Esophagus (tissue), 2 donors: ENCODE data around the gene HOXD10. TPM values are rescaled to one million over a fixed set of nuclear protein-coding genes. Genes with fewer than 3 reads are reported as not detected.

ENCODE experiments used
- H3K27ac ChIP-seq, 2 donors: one replicate each; pipeline ENCODE4 v1.5.1; 2013; ENCODE audit warnings: low read depth in 2 of 2, mild to moderate bottlenecking in 2 of 2, inconsistent platforms in 1 of 2, low read length in 1 of 2, moderate library complexity in 1 of 2
- H3K27me3 ChIP-seq, 2 donors: one replicate each; pipeline ENCODE4 v1.6.1; 2013; ENCODE audit warnings: low read length in 2 of 2, control low read depth in 1 of 2, mild to moderate bottlenecking in 1 of 2; ENCODE audit not compliant: insufficient read depth in 2 of 2, control insufficient read depth in 1 of 2
- H3K36me3 ChIP-seq, 2 donors: one replicate each; pipeline ENCODE4 v1.6.1; 2013; ENCODE audit warnings: low read length in 1 of 2; ENCODE audit not compliant: control insufficient read depth in 2 of 2, insufficient read depth in 2 of 2
- H3K4me1 ChIP-seq, 2 donors: one replicate each; pipeline ENCODE4 v1.6.1; 2013; ENCODE audit warnings: low read length in 1 of 2; ENCODE audit not compliant: control insufficient read depth in 2 of 2, insufficient read depth in 2 of 2
- H3K4me3 ChIP-seq, 2 donors: one replicate each; pipeline ENCODE4 v1.5.1; 2013; ENCODE audit warnings: low read length in 2 of 2, mild to moderate bottlenecking in 2 of 2, low read depth in 1 of 2, moderate library complexity in 1 of 2
- H3K9me3 ChIP-seq, 2 donors: one replicate each; pipeline ENCODE4 v1.6.1; 2013; ENCODE audit warnings: mild to moderate bottlenecking in 2 of 2, low read depth in 1 of 2, low read length in 1 of 2, moderate library complexity in 1 of 2; ENCODE audit not compliant: control insufficient read depth in 2 of 2, insufficient read depth in 1 of 2
- WGBS, 2 donors: extraction: QIAGEN DNeasy Blood & Tissue Kit; methylation state at CpG; one replicate each; pipeline ENCODE4 v1.1.7; 2013; 5-methylcytosine and 5-hydroxymethylcytosine counted together
- polyA plus RNA-seq, 2 donors: library from polyadenylated mRNA; stranded (reverse); fragments of 200-250 nt; gene quantifications; one replicate each; pipeline ENCODE4 v1.2.3, GENCODE V29; 2013
- donor health status: healthy with polysubstance abuse.
- donor health status: Bipolar disorder and iron deficiency.

Gene HOXD10
- polyA plus RNA-seq, 2 donors, result 0.18 to 0.31 TPM

DNA sequence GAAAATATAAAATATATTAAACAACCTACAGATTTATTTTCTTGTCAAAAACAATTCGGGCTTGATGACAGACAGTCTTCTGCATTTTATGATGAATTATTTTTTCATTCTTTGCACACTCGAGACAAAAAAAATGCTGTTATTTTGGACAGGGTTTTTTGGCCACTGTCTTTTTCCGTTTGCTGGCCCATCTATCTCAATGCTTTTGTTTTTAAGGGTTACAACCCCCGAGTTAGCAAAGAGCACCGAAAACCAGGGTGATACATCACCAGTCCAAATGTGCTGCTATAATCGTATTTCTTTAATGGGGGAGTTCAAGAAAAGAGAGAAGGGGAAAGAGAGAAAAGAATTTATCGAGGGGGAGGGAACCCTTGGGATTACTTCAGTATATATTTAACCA lies 40.5 kb upstream of the HOXD10 start:
- peaks cover 14 to 67% of the 10 kb centered on the region in 2 donors for H3K27me3 ChIP-seq
- H3K4me1 ChIP-seq, result peaks cover 4 to 5% of the 10 kb centered on the region in 2 donors
- H3K27ac ChIP-seq, result no peak overlapping the region
- H3K4me3 ChIP-seq, result no peak overlapping the region
- H3K9me3 ChIP-seq, result peaks cover 5 to 11% of the 10 kb centered on the region in 2 donors
- H3K36me3 ChIP-seq, result no peaks in the 10 kb centered on the region
- WGBS, 2 donors, result 21 to 24% methylated on average over 7 of the region's 7 CpGs

GRCh38 chr2:176076796-176077195 lies 39.8 kb upstream of the HOXD10 start:
- peaks cover 12 to 70% of the 10 kb centered on the region in 2 donors for H3K27me3 ChIP-seq
- peaks cover 4 to 5% of the 10 kb centered on the region in 2 donors for H3K4me1 ChIP-seq
- H3K4me3 ChIP-seq, result no peak overlapping the region
- peaks cover 8 to 16% of the 10 kb centered on the region in 2 donors for H3K9me3 ChIP-seq
- H3K36me3 ChIP-seq, result no peaks in the 10 kb centered on the region
- 21 to 24% methylated on average over 2 of the region's 2 CpGs for WGBS, 2 donors
- no peak overlapping the region for H3K27ac ChIP-seq

GRCh38 chr2:176078541-176079284 lies 37.9 kb upstream of the HOXD10 start:
- Histone ChIP-seq H3K27ac (no peak overlapping the region), H3K36me3 (no peaks in the 10 kb centered on the region), H3K4me1 (peaks cover 8% of the 10 kb centered on the region in 2 donors), H3K9me3 (peaks cover 13 to 29% of the 10 kb centered on the region in 2 donors), H3K27me3 (peaks cover 9 to 76% of the 10 kb centered on the region in 2 donors), H3K4me3 (no peak overlapping the region)
- 12 to 13% methylated on average over 25 of the region's 25 CpGs for WGBS, 2 donors

DNA sequence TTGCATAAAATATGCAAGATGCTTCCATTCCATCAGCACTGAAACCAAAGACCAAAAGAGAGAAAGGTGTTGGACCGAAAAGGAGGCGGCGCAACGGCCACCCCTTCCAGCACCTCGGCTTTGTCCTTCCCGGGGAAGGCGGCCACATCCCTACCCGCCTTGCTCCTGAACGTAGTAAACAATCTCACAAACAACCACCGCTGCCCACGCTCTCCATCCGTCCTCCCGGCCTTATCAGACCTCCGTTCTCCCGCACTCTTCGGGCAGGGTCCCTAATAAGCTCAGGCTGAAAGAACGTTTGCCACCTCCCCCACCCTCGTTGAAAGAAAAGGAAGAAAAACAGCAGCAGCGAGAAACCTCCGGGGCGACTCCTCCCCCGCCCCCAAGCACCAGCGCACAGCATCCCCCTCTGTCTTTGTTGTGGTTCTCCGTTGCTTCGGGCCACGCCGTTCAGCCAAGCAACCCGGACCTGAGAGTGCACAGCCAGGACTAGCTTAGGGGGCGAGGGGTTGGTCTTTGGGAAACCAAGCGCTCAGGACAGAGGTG lies 37.2 kb upstream of the HOXD10 start:
- Histone ChIP-seq H3K4me3 (peak overlapping the region in 1 of 2 donors; percentile 35), H3K36me3 (no peaks in the 10 kb centered on the region), H3K27me3 (peaks cover 5 to 74% of the 10 kb centered on the region in 2 donors), H3K9me3 (peaks cover 13 to 29% of the 10 kb centered on the region in 2 donors), H3K27ac (no peak overlapping the region), H3K4me1 (peaks cover 8% of the 10 kb centered on the region in 2 donors)
- 8 to 10% methylated on average over 30 of the region's 30 CpGs for WGBS, 2 donors

DNA sequence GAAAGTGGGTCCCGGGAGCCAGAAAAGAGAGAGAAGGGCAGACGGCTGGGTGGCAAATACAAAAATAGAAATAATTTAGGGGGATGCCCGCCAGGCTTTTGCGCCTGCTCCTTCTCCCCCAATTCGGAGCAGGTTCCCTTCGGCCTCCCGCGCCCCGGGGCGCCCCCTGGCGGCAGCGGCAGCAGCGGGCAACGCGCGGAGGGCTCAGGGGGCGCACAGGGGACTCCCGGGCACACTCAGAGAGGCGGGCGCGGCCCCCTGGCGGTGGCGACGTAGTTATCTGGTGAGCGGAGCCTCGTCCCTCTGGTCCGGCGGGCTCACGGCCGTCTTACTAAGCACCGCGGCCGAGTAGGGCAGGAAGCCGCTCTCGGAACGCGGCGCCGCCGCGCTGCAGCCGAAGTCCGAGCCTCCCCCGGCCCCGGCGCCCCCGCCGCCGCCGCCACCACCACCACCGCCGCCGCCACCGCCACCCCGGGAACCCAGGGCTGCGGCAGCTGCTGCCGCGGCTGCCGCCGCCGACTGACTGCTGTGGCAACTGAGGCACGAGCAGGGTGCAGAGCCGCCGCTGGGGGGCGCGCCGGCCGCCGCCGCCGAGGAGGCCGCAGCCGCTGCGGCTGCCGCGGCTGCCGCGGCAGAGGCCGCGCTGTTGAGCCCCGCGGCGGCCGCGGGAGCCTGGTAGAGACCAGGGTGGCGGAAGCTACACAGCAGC lies 36.6 kb upstream of the HOXD10 start:
- WGBS, 2 donors, result 4 to 5% methylated on average over 47 to 86 of the region's 86 CpGs
- H3K27ac ChIP-seq, result no peak overlapping the region
- peak overlapping the region; percentile 14 to 35 for H3K4me3 ChIP-seq
- H3K36me3 ChIP-seq, result no peaks in the 10 kb centered on the region
- peaks cover 13 to 30% of the 10 kb centered on the region in 2 donors for H3K9me3 ChIP-seq
- peaks cover 8% of the 10 kb centered on the region in 2 donors for H3K4me1 ChIP-seq
- H3K27me3 ChIP-seq, result peaks cover 0 to 70% of the 10 kb centered on the region in 2 donors

- Histone ChIP-seq H3K9me3 (peaks cover 13 to 32% of the 10 kb centered on the region in 2 donors), H3K27me3 (peaks cover 0 to 73% of the 10 kb centered on the region in 2 donors), H3K27ac (no peak overlapping the region), H3K36me3 (no peaks in the 10 kb centered on the region), H3K4me1 (peaks cover 8% of the 10 kb centered on the region in 2 donors), H3K4me3 (peak overlapping the region; percentile 14 to 35)
- WGBS, 2 donors, result 9 to 15% methylated on average over 67 to 68 of the region's 68 CpGs
These were observed 35.8 kb upstream of the HOXD10 start for GRCh38 chr2:176080540-176081375.

DNA sequence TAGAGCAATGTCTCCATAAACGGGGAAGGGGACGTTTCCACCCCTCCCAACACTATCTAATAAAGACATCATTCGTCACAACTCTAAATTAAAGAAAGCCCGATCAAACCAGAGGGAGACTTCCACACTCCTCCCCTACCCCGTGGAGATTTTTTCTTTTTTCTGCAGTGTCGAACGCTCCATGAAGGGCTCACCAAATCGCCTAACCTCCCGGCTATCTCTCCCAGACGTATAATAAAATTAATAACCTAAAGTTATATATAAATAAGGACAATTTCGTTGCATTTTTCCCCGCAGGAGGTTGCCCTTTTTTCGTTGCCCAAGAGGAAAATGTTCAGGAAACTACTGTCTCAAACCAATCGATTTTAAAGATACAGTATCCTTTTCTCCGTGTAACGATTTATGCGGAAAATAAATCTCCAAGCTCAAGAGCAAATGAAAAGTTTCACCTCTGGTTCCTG lies 35.2 kb upstream of the HOXD10 start:
- Histone ChIP-seq H3K4me1 (peaks cover 8 to 10% of the 10 kb centered on the region in 2 donors), H3K36me3 (no peaks in the 10 kb centered on the region), H3K27me3 (peaks cover 1 to 75% of the 10 kb centered on the region in 2 donors), H3K4me3 (no peak overlapping the region), H3K27ac (no peak overlapping the region), H3K9me3 (peaks cover 13 to 34% of the 10 kb centered on the region in 2 donors)
- 10 to 13% methylated on average over 17 of the region's 17 CpGs for WGBS, 2 donors

DNA sequence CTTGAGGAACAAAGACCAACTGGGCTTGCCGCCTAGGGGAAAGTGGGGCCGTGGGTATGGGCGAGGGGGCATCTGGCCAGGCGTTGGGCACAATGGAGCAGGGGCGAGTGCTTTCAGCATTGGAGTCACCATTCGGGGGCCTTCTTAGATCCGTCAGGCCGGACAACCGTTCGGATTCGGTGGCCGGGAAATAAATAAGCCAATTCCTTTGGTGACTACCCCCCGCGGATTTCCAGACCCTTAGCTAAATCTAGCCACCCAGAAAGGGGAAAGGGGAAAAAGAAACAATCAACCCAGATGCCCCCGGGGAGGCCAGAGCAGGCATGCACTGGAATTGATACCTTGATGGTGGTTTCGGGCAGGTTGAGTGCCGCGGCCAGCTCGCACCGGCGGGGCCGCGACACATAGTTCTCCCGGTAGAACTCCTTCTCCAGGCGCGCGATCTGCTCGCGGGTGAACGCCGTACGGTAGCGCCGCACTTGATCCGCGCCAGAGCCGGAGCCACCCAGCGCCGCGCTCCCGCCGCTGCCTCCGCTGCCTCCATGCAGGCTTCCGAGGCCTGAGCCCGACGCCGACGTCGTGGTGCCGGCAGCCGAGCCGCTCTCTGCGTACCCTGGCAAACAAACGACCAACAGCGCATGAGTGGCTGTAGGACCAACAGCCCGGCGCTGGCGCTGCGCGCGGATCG lies 34.6 kb upstream of the HOXD10 start:
- Histone ChIP-seq H3K9me3 (peaks cover 13 to 34% of the 10 kb centered on the region in 2 donors), H3K27me3 (peaks cover 2 to 70% of the 10 kb centered on the region in 2 donors), H3K36me3 (no peaks in the 10 kb centered on the region), H3K27ac (no peak overlapping the region), H3K4me1 (peaks cover 8 to 10% of the 10 kb centered on the region in 2 donors), H3K4me3 (no peak overlapping the region)
- 11 to 14% methylated on average over 62 of the region's 62 CpGs for WGBS, 2 donors
